H9 (cell line): ENCODE data around the gene PIP5KL1. TPM values are rescaled to one million over a fixed set of nuclear protein-coding genes. Genes with fewer than 3 reads are reported as not detected.

Experiments used
- DNase-seq: peaks from one replicate; pipeline ENCODE4 v3.0.0-alpha.2; 2017
- H2AFZ ChIP-seq: one replicate; pipeline ENCODE4 v1.6.1; 2013; ENCODE audit warnings: mild to moderate bottlenecking, low read length, control low read depth, moderate library complexity
- H2AK5ac ChIP-seq: 2 replicates; pipeline ENCODE4 v1.6.1; 2013; ENCODE audit warnings: low read length, control low read depth, mixed read lengths; ENCODE audit not compliant: insufficient read length
- H2BK120ac ChIP-seq: one replicate; pipeline ENCODE4 v1.6.1; 2013; ENCODE audit warnings: low read depth, mild to moderate bottlenecking, low read length, control low read depth, inconsistent platforms; ENCODE audit not compliant: poor library complexity, severe bottlenecking
- H2BK12ac ChIP-seq: 2 replicates; pipeline ENCODE4 v1.6.1; 2013; ENCODE audit warnings: low read length, control low read depth, mixed read lengths, low read depth; ENCODE audit not compliant: insufficient read length
- H2BK15ac ChIP-seq: 2 replicates; pipeline ENCODE4 v1.6.1; 2013; ENCODE audit warnings: low read depth, low read length, control low read depth
- H2BK20ac ChIP-seq: one replicate; pipeline ENCODE4 v1.6.1; 2013; ENCODE audit warnings: low read depth, mild to moderate bottlenecking, low read length, control low read depth, inconsistent platforms; ENCODE audit not compliant: poor library complexity, severe bottlenecking
- H2BK5ac ChIP-seq: 2 replicates; pipeline ENCODE4 v1.6.1; 2013; ENCODE audit warnings: low read length, control low read depth, mixed read lengths; ENCODE audit not compliant: insufficient read length
- H3K14ac ChIP-seq: 2 replicates; pipeline ENCODE4 v1.6.1; 2013; ENCODE audit warnings: low read length, control low read depth; ENCODE audit not compliant: insufficient read depth
- H3K18ac ChIP-seq: 2 replicates; pipeline ENCODE4 v1.6.1; 2013; ENCODE audit warnings: low read depth, mild to moderate bottlenecking, mixed read lengths, low read length, control low read depth; ENCODE audit not compliant: insufficient read length
- H3K23ac ChIP-seq: 2 replicates; pipeline ENCODE4 v1.6.1; 2013; ENCODE audit warnings: low read length, control low read depth, mixed read lengths, low read depth; ENCODE audit not compliant: insufficient read length
- H3K23me2 ChIP-seq: 2 replicates; pipeline ENCODE4 v1.6.1; 2013; ENCODE audit warnings: low read depth, mild to moderate bottlenecking, mixed read lengths, low read length, control low read depth; ENCODE audit not compliant: insufficient read length, poor library complexity, severe bottlenecking
- H3K27ac ChIP-seq: 2 replicates; pipeline ENCODE4 v1.5.1; 2013; ENCODE audit warnings: low read length, control low read depth, mixed read lengths, low read depth; ENCODE audit not compliant: insufficient read length
- H3K27me3 ChIP-seq: 2 replicates; pipeline ENCODE4 v1.6.1; 2013; ENCODE audit warnings: low read length, control low read depth, inconsistent platforms; ENCODE audit not compliant: insufficient read depth
- H3K4ac ChIP-seq: 2 replicates; pipeline ENCODE4 v1.6.1; 2013; ENCODE audit warnings: low read depth, mild to moderate bottlenecking, control low read depth, inconsistent platforms, low read length, moderate library complexity
- H3K4me1 ChIP-seq: 2 replicates; pipeline ENCODE4 v1.6.1; 2013; ENCODE audit warnings: low read length, control low read depth, inconsistent platforms; ENCODE audit not compliant: insufficient read depth
- H3K4me2 ChIP-seq: 2 replicates; pipeline ENCODE4 v1.6.1; 2013; ENCODE audit warnings: low read length, control low read depth, mixed read lengths; ENCODE audit not compliant: insufficient read length, insufficient read depth
- H3K56ac ChIP-seq: 2 replicates; pipeline ENCODE4 v1.6.1; 2013; ENCODE audit warnings: low read depth, mild to moderate bottlenecking, mixed read lengths, low read length, control low read depth; ENCODE audit not compliant: insufficient read length
- H3K79me1 ChIP-seq: 2 replicates; pipeline ENCODE4 v1.6.1; 2013; ENCODE audit warnings: low read depth, mild to moderate bottlenecking, moderate library complexity, low read length, control low read depth, inconsistent platforms; ENCODE audit not compliant: insufficient read depth, poor library complexity, severe bottlenecking
- H3K79me2 ChIP-seq: 2 replicates; pipeline ENCODE4 v1.6.1; 2013; ENCODE audit warnings: low read length, control low read depth, inconsistent platforms; ENCODE audit not compliant: insufficient read depth
- H3K9ac ChIP-seq: 2 replicates; pipeline ENCODE4 v1.6.1; 2013; ENCODE audit warnings: low read length, control low read depth, mixed read lengths; ENCODE audit not compliant: insufficient read length; ENCODE audit errors: extremely low read depth
- H3K9me3 ChIP-seq: one replicate; pipeline ENCODE4 v1.6.1; 2013; ENCODE audit warnings: low read depth, low read length, inconsistent platforms; ENCODE audit not compliant: control insufficient read depth
- H3T11ph ChIP-seq: one replicate; pipeline ENCODE4 v1.6.1; 2013; ENCODE audit warnings: mild to moderate bottlenecking, low read length, control low read depth, inconsistent platforms
- H4K20me1 ChIP-seq: one replicate; pipeline ENCODE4 v1.6.1; 2013; ENCODE audit not compliant: control insufficient read depth, insufficient read length, insufficient read depth
- H4K5ac ChIP-seq: 2 replicates; pipeline ENCODE4 v1.6.1; 2013; ENCODE audit warnings: low read depth, mild to moderate bottlenecking, mixed read lengths, low read length, control low read depth; ENCODE audit not compliant: insufficient read length
- H4K8ac ChIP-seq: replicated peaks from 2 replicates; pipeline ENCODE4 v1.6.1; 2013; ENCODE audit warnings: low read length, control low read depth, mixed read lengths, low read depth; ENCODE audit not compliant: insufficient read length
- H4K91ac ChIP-seq: 2 replicates; pipeline ENCODE4 v1.6.1; 2013; ENCODE audit warnings: low read depth, mild to moderate bottlenecking, moderate library complexity, mixed read lengths, low read length, control low read depth; ENCODE audit not compliant: insufficient read length
- H3K27ac Mint-ChIP-seq, 3 experiments: 2 replicates in 2 of 3; 3 replicates in 1 of 3; pipeline ENCODE4 v1.8.0; 2020 to 2021; ENCODE audit warnings: mixed read lengths in 3 of 3, mild to moderate bottlenecking in 1 of 3, moderate library complexity in 1 of 3
- H3K27me3 Mint-ChIP-seq: 2 replicates; pipeline ENCODE4 v1.8.0; 2021; ENCODE audit warnings: low read depth, mild to moderate bottlenecking, moderate library complexity, mixed read lengths
- H3K36me3 Mint-ChIP-seq, 3 experiments: 2 replicates in 2 of 3; 3 replicates in 1 of 3; pipeline ENCODE4 v1.8.0; 2020 to 2021; ENCODE audit warnings: low read depth in 3 of 3, mixed read lengths in 3 of 3; ENCODE audit not compliant: insufficient read depth in 1 of 3
- H3K4me1 Mint-ChIP-seq, 2 experiments: 2 replicates each; pipeline ENCODE4 v1.8.0; 2020; ENCODE audit warnings: mixed read lengths in 2 of 2
- H3K4me3 Mint-ChIP-seq, 2 experiments: 2 replicates in 1 of 2; 3 replicates in 1 of 2; pipeline ENCODE4 v1.8.0; 2020 to 2021; ENCODE audit warnings: mild to moderate bottlenecking in 2 of 2, mixed read lengths in 2 of 2, moderate library complexity in 1 of 2
- H3K9me3 Mint-ChIP-seq, 2 experiments: 2 replicates in 1 of 2; 3 replicates in 1 of 2; pipeline ENCODE4 v1.8.0; 2020; ENCODE audit warnings: mild to moderate bottlenecking in 2 of 2, mixed read lengths in 2 of 2, moderate library complexity in 1 of 2
- WGBS: extraction: QIAGEN DNeasy Blood & Tissue Kit; methylation state at CpG from one replicate; pipeline ENCODE4 v1.1.7; 2013; ENCODE audit warnings: missing lambda C conversion rate, low lambda C conversion rate, mixed read lengths; ENCODE audit not compliant: insufficient read length; ENCODE audit errors: extremely low coverage; 5-methylcytosine and 5-hydroxymethylcytosine counted together
- total RNA-seq: library from RNA; stranded (reverse); gene quantifications from 2 replicates; pipeline ENCODE4 v1.2.1, GENCODE V29; 2021
- TF ChIP-seq, protein P1 (sequence below): fragments of 200-600 bp; sonication (generic); conservative IDR thresholded peaks from 3 replicates; pipeline ENCODE4 v1.8.0; 2021; ENCODE audit warnings: antibody characterized with exemption, mild to moderate bottlenecking

Gene PIP5KL1
- total RNA-seq, 1 experiment from 2014 or later: 11.6 TPM

DNA sequence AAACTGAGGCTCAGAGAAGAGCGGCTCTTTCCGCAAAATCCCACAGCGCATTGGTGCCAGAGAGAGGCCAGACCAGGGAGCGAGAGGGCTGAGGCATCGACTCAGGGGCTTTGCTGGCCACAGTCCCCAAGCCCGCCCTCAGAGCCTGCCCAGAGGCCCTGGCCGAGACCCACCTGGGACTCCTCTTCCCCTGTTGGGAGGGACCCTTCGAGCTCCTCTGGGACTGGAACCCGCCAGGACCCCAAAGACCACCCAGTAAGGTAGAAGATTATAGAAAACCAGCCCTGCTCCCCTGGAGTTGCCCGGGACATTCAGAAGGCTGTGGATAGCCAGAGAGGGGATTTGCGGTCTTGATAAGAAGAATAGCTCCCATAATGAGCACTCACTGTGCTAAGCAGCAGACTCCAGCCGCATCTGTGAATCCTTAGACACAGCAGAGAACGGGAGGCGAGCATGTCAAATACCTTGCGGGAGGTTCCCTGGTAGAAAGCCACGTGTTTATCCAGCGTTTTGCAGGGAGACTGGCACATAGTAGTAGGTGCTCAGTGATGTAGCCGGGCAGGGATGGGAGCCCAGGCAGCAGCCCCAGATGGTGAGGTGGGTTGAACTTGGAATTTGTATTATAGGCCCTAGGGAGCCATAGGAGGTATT, 52.5 kb downstream of the PIP5KL1 start:
- no peak overlapping the region for H4K5ac ChIP-seq
- H3K56ac ChIP-seq: no peak overlapping the region
- no peak overlapping the region for H4K91ac ChIP-seq
- H2AK5ac ChIP-seq: no peak overlapping the region
- no peaks in the 10 kb centered on the region for H4K20me1 ChIP-seq
- no peak overlapping the region for H2AFZ ChIP-seq
- H3K4me1 ChIP-seq: no peaks in the 10 kb centered on the region
- H3K23me2 ChIP-seq: peaks cover 12% of the 10 kb centered on the region
- no peak overlapping the region for H3K14ac ChIP-seq
- no peak overlapping the region for H2BK20ac ChIP-seq
- Mint-ChIP-seq H3K4me1 (peaks cover 8 to 25% of the 10 kb centered on the region in 2 experiments; a peak in 3 of 4 replicates), H3K4me3 (peak overlapping the region; percentile 77 to 80), H3K9me3 (no peaks in the 10 kb centered on the region), H3K27ac (no peak overlapping the region), H3K27me3 (no peaks in the 10 kb centered on the region; the same call in none of the 2 replicates), H3K36me3 (no peaks in the 10 kb centered on the region; a peak in 1 of 7 replicates)
- TF ChIP-seq, protein P1, sequence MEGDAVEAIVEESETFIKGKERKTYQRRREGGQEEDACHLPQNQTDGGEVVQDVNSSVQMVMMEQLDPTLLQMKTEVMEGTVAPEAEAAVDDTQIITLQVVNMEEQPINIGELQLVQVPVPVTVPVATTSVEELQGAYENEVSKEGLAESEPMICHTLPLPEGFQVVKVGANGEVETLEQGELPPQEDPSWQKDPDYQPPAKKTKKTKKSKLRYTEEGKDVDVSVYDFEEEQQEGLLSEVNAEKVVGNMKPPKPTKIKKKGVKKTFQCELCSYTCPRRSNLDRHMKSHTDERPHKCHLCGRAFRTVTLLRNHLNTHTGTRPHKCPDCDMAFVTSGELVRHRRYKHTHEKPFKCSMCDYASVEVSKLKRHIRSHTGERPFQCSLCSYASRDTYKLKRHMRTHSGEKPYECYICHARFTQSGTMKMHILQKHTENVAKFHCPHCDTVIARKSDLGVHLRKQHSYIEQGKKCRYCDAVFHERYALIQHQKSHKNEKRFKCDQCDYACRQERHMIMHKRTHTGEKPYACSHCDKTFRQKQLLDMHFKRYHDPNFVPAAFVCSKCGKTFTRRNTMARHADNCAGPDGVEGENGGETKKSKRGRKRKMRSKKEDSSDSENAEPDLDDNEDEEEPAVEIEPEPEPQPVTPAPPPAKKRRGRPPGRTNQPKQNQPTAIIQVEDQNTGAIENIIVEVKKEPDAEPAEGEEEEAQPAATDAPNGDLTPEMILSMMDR: no peak
- no peaks in the 10 kb centered on the region for H3K79me1 ChIP-seq
- no peak overlapping the region for H2BK12ac ChIP-seq
- H3K18ac ChIP-seq: no peak overlapping the region
- H3K23ac ChIP-seq: no peak overlapping the region
- WGBS: no CpG with 5 or more reads among the region's 18 CpGs
- no peak overlapping the region for H4K8ac ChIP-seq
- peak overlapping the region; percentile 91 for H3K4me2 ChIP-seq
- no peaks in the 10 kb centered on the region for H3K9me3 ChIP-seq
- H3T11ph ChIP-seq: no peak overlapping the region
- no peak overlapping the region for H2BK5ac ChIP-seq
- no peaks in the 10 kb centered on the region for H3K79me2 ChIP-seq
- H3K4ac ChIP-seq: no peak overlapping the region
- H2BK120ac ChIP-seq: no peak overlapping the region
- no peaks in the 10 kb centered on the region for H3K27me3 ChIP-seq
- DNase-seq: no peak
- H3K9ac ChIP-seq: peak overlapping the region; percentile 55
- no peak overlapping the region for H3K27ac ChIP-seq
- no peak overlapping the region for H2BK15ac ChIP-seq
